Left lung (tissue), 10 donors: ENCODE results near the gene FBXO31. TPM values are rescaled to one million over a fixed set of nuclear protein-coding genes. Genes with fewer than 3 reads are reported as not detected.

Experiments
- ATAC-seq: fragments of 200-7000 bp; cut with Tn5 transposase; one replicate; pipeline ENCODE4 v1.9.1; 2020; ENCODE audit warnings: moderate library complexity
- DNase-seq, 4 donors: peaks; one replicate each; pipeline ENCODE4 v3.0.0-alpha.2; 2013 to 2020
- H3K27ac ChIP-seq, 2 donors: fragments of 200-600 bp; sonication (generic) in 1 of 2; one replicate each; pipeline versions ENCODE4 v1.5.0 to v1.8.0; 2020 to 2021
- H3K27me3 ChIP-seq, 2 donors: fragments of 200-600 bp; sonication (generic) in 1 of 2; one replicate each; pipeline versions ENCODE4 v1.5.0 to v1.8.0; 2020 to 2021
- H3K36me3 ChIP-seq, 2 donors: fragments of 200-600 bp; sonication (generic) in 1 of 2; one replicate each; pipeline versions ENCODE4 v1.5.0 to v1.8.0; 2020 to 2021
- H3K4me1 ChIP-seq, 2 donors: fragments of 200-600 bp; one replicate each; pipeline ENCODE4 v1.8.0; 2021
- H3K4me3 ChIP-seq, 2 donors: fragments of 200-600 bp; sonication (generic) in 1 of 2; one replicate each; pipeline versions ENCODE4 v1.5.0 to v1.8.0; 2020 to 2021; ENCODE audit warnings: mild to moderate bottlenecking in 1 of 2
- H3K9me3 ChIP-seq, 2 donors: fragments of 200-600 bp; sonication (generic) in 1 of 2; one replicate each; pipeline versions ENCODE4 v1.5.0 to v1.8.0; 2020 to 2021
- intact Hi-C, 2 donors: fragments of 100-400 bp; cut with DNase I; formaldehyde crosslinking; loops; one replicate each; pipeline versions ENCODE4 v1.11.2 to v1.14.2; 2022
- polyA plus RNA-seq, 6 donors: library from polyadenylated mRNA; unstranded; fragments of 120-200 nt; gene quantifications; one replicate each; pipeline ENCODE4 v1.2.1, GENCODE V29; 2013; ENCODE audit not compliant: insufficient read length in 6 of 6
- total RNA-seq, 2 donors: library from RNA; stranded (reverse); fragmentation: NEBNext Ultra II Directional; extraction: Animal tissue kit (Norgen Biotek cat#: 25700); gene quantifications; one replicate each; pipeline ENCODE4 v1.2.1, GENCODE V29; 2021
- TF ChIP-seq, protein P1 (sequence below), 2 donors: fragments of 200-600 bp; sonication (generic) in 1 of 2; IDR thresholded peaks; one replicate each; pipeline versions ENCODE4 v1.5.0 to v1.8.0; 2021; ENCODE audit warnings: antibody characterized with exemption in 2 of 2
- donor health status: DM: no; HTN: yes; CAD: no.
- donor health status: DM: no; HTN: no; CAD: no.

Gene FBXO31
- total and polyA plus RNA-seq, 8 donors = 21.0 to 25.8 (median 23.0) TPM

DNA sequence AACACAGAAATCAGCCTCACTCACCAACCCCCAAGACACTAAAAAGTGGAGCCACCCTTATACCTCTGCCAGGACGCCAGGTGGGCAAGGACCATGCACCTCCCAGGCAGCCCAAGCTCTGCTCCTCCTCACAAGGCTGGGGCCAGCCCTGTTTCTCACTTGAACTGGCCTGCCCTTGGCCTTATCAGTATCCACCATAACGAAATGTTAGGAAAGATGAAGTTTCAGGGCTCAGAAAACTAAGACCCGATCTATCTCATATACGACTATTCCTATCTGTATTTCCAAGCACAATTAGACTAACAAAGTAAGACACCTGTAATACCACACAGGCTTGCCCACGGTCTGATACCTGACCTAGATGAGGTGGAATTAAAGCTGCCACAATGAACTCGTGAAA is 6.9 kb downstream of the FBXO31 start:
- intact Hi-C loops = no loop called here
- H3K27me3 ChIP-seq = no peaks in the 10 kb centered on the region
- TF ChIP-seq, protein P1, sequence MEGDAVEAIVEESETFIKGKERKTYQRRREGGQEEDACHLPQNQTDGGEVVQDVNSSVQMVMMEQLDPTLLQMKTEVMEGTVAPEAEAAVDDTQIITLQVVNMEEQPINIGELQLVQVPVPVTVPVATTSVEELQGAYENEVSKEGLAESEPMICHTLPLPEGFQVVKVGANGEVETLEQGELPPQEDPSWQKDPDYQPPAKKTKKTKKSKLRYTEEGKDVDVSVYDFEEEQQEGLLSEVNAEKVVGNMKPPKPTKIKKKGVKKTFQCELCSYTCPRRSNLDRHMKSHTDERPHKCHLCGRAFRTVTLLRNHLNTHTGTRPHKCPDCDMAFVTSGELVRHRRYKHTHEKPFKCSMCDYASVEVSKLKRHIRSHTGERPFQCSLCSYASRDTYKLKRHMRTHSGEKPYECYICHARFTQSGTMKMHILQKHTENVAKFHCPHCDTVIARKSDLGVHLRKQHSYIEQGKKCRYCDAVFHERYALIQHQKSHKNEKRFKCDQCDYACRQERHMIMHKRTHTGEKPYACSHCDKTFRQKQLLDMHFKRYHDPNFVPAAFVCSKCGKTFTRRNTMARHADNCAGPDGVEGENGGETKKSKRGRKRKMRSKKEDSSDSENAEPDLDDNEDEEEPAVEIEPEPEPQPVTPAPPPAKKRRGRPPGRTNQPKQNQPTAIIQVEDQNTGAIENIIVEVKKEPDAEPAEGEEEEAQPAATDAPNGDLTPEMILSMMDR (IDR thresholded peaks at IDR 0.05) = no peak
- H3K9me3 ChIP-seq = no peaks in the 10 kb centered on the region
- peak in 1 of 4 donors; percentile 39 for DNase-seq
- H3K4me1 ChIP-seq = peaks cover 6 to 24% of the 10 kb centered on the region in 2 donors
- H3K27ac ChIP-seq = no peak overlapping the region
- no peaks in the 10 kb centered on the region for H3K36me3 ChIP-seq
- no peak for ATAC-seq
- H3K4me3 ChIP-seq = no peak overlapping the region

DNA sequence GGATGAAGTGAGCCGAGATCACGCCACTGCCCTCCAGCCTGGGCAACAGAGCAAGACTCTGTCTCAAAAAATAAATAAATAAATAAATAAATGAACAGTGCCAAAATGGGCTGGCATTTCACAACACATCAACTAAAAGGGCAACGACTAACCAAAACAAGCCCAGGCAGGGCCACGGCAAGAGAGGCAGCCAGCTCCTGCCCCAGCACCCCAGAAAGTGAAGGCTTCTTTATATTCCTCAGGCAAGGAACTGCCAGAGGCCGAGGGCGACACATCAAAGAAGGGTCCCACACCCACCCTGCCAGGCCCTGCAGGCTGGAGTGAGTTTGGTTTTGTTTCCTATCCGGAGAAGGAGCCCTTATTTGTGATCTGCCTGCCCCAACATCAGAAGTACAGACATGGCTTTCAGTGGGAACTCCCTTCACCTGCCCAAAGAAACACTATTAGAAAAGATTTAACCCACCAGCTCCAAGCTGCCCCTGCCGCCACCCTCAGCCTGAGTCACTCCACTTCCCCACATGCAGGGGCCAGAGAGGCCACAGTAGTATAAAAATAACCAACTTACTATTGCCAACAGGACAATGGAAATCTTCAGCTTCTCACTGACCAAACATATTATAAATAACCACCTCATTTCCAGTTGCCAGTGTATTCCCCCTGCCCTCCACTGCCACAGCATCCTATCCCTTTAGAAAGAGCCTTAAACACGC is 8.0 kb downstream of the FBXO31 start:
- H3K9me3 ChIP-seq = no peaks in the 10 kb centered on the region
- TF ChIP-seq, protein P1 (IDR thresholded peaks at IDR 0.05) = no peak
- H3K36me3 ChIP-seq = no peaks in the 10 kb centered on the region
- no peaks in the 10 kb centered on the region for H3K27me3 ChIP-seq
- no peak overlapping the region for H3K4me3 ChIP-seq
- H3K4me1 ChIP-seq = peaks cover 0 to 13% of the 10 kb centered on the region in 2 donors
- peak in 1 of 4 donors; percentile 39 for DNase-seq
- H3K27ac ChIP-seq = no peak overlapping the region
- intact Hi-C loops = no loop called here
- ATAC-seq = peak; percentile 36

DNA sequence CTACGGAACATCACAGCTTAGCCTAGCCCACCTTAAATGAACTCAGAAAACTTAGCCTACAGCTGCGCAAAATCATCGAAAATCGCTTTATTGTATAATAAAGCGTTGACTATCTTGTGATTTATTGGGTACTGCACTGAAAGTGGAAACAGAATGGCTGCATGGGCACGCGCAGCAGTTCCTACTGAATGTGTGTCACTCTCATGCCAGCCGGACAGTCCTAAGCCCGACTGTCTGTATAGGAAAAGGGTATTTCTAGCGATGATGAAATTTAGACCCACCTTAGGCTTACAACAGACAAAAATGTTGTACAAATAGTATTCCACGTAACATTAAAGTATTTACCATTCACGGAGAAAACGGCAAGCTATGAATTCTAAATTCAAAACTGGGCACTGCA is 9.3 kb downstream of the FBXO31 start:
- ATAC-seq = no peak
- no peak for DNase-seq
- TF ChIP-seq, protein P1 (IDR thresholded peaks at IDR 0.05) = no peak

DNA sequence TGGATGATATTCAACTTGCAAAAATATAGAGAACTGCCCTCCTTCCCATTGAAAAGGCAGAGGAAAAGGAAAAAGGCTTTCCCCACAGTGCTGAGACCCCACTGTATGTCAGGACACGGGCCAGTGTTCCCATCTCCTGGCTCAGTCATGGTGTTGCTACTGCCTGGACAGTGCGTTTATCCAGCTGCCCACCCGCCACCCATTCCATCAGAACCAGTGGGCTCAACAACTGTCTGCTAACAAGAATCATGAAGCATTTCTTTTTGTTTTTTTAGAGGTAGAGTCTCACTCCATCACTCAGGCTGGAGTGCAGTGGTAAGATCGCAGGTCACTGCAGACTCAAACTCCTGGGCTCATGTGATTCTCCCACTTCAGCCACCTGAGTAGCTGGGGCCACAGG is 11.3 kb downstream of the FBXO31 start:
- peaks cover 0 to 20% of the 10 kb centered on the region in 2 donors for H3K4me1 ChIP-seq
- DNase-seq = no peak
- no peak overlapping the region for H3K27ac ChIP-seq
- H3K9me3 ChIP-seq = no peaks in the 10 kb centered on the region
- H3K4me3 ChIP-seq = no peak overlapping the region
- no peaks in the 10 kb centered on the region for H3K27me3 ChIP-seq
- H3K36me3 ChIP-seq = no peaks in the 10 kb centered on the region
- ATAC-seq = no peak
- TF ChIP-seq, protein P1 (IDR thresholded peaks at IDR 0.05) = no peak
- intact Hi-C loops = no loop called here

More for the DNA sequence above, 9.3 kb downstream of the FBXO31 start:
- H3K9me3 ChIP-seq = no peaks in the 10 kb centered on the region
- no peaks in the 10 kb centered on the region for H3K36me3 ChIP-seq
- H3K27me3 ChIP-seq = no peaks in the 10 kb centered on the region
- H3K27ac ChIP-seq = no peak overlapping the region
- intact Hi-C loops = no loop called here
- no peak overlapping the region for H3K4me3 ChIP-seq
- peaks cover 0 to 9% of the 10 kb centered on the region in 2 donors for H3K4me1 ChIP-seq

DNA sequence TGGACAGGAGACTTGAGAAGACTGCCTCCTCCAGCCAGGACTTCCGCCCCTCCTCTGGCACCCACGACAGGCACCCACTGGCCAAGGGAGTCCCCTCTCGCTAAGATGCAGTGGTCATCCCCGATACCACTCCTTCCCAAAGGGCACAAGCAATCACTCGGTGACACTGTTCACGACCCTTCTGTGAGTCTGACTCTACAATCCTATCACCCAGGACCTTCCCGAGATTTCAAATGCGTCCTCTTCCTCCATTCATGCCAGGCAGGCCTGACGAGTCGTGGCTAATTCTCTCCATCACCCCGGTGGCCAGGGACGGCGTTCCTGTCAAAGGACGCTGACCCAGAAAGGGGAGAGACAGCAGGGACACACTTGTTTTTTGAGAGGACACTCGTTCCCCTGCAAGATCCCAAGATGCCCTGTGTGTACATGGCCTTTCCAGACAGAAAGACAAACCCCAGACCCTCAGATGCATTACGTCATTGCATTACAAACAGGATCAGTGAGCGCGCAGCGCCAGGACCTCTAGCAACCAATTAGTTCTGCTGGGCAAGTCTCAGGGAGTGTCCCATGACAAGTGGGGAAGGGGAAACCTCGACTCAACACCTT is 12.2 kb downstream of the FBXO31 start:
- intact Hi-C loops = no loop called here
- Histone ChIP-seq H3K27me3 (no peaks in the 10 kb centered on the region), H3K36me3 (peaks cover 0 to 2% of the 10 kb centered on the region in 2 donors), H3K4me1 (peaks cover 0 to 20% of the 10 kb centered on the region in 2 donors), H3K27ac (no peak overlapping the region), H3K4me3 (no peak overlapping the region), H3K9me3 (no peaks in the 10 kb centered on the region)
- no peak for ATAC-seq
- TF ChIP-seq, protein P1 (IDR thresholded peaks at IDR 0.05) = no peak
- DNase-seq = peak in 1 of 4 donors; percentile 35
